ENCODE results near the gene SLC22A31. TPM values are rescaled to one million over a fixed set of nuclear protein-coding genes. Genes with fewer than 3 reads are reported as not detected.

Gene SLC22A31
- total RNA-seq, 1 experiment from 2014 or later, result 0.47 TPM

DNA sequence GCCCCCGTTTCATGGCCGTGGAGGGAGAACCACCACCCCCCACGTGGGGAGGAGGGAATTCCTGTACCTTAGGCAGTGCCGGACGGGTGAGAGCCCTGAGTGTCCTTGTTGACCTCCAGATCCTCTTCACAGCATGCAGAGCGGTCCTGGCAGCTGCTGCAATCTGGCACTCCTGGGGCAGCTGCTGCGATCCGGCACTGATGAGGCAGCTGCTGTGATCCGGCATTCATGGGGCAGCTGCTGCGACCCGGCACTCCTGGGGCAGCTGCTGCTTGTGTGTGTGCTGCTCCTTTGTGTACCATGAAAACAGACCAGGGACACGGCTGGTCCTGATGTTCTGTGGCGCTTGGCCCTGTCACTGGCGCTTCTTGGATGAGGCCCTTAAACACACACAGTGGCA, 29.9 kb upstream of the SLC22A31 start:
- Histone ChIP-seq H3K36me3 (ENCODE audit: insufficient read depth, low read length, poor library complexity, severe bottlenecking) (peaks cover 44% of the 10 kb centered on the region), H3K4me3 (ENCODE audit: low read depth, low read length, poor library complexity, severe bottlenecking) (no peak overlapping the region), H3K27ac (ENCODE audit: low read depth, low read length, poor library complexity, severe bottlenecking) (no peak overlapping the region), H3K27me3 (replicated peaks; ENCODE audit: insufficient read depth, low read depth, low read length, poor library complexity) (no peaks in the 10 kb centered on the region), H3K4me1 (ENCODE audit: insufficient read depth, low read length, poor library complexity, severe bottlenecking) (no peaks in the 10 kb centered on the region), H3K9me3 (ENCODE audit: low read depth, low read length, poor library complexity, severe bottlenecking) (peaks cover 20% of the 10 kb centered on the region)
- CTCF ChIA-PET, result no interaction called here
- intact Hi-C loops (cut with micrococcal nuclease; ENCODE audit: unreplicated experiment), result no loop called here
- no peak for DNase-seq (ENCODE audit: low spot score)
- no TSS peak for BruUV-seq (replicated peaks)
- POLR2A ChIA-PET (ENCODE audit: low non-redundant PET), result no interaction called here
- TF ChIP-seq, protein P1, sequence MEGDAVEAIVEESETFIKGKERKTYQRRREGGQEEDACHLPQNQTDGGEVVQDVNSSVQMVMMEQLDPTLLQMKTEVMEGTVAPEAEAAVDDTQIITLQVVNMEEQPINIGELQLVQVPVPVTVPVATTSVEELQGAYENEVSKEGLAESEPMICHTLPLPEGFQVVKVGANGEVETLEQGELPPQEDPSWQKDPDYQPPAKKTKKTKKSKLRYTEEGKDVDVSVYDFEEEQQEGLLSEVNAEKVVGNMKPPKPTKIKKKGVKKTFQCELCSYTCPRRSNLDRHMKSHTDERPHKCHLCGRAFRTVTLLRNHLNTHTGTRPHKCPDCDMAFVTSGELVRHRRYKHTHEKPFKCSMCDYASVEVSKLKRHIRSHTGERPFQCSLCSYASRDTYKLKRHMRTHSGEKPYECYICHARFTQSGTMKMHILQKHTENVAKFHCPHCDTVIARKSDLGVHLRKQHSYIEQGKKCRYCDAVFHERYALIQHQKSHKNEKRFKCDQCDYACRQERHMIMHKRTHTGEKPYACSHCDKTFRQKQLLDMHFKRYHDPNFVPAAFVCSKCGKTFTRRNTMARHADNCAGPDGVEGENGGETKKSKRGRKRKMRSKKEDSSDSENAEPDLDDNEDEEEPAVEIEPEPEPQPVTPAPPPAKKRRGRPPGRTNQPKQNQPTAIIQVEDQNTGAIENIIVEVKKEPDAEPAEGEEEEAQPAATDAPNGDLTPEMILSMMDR (conservative IDR thresholded peaks at IDR 0.05; ENCODE audit: low read depth, low read length), result no peak
- no peak for TF ChIP-seq EZH2 (IDR thresholded peaks at IDR 0.05; ENCODE audit: borderline replicate concordance, low read depth, low read length, poor library complexity, severe bottlenecking)

DNA sequence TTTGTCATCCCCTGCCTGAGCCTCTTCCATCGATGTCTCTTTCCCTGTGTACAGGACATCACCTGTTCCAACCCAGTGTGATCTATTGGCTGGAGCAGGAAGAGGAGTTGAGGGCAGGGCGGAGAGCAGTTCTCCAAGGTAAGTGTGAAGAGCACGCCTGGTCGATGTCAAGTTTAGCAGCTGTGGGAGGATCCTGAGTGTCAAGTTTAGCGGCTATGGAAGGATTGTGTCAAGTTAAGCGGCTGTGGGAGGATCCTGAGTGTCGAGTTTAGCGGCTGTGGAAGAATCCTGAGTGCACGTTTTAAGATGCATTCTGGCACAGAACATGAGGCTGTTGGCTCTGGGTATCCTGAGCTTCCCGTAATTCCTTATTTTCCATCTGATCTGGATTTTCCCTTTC, 24.3 kb upstream of the SLC22A31 start:
- intact Hi-C loops (cut with micrococcal nuclease; ENCODE audit: unreplicated experiment), result no loop called here
- Histone ChIP-seq H3K4me3 (ENCODE audit: low read depth, low read length, poor library complexity, severe bottlenecking) (no peak overlapping the region), H3K27me3 (replicated peaks; ENCODE audit: insufficient read depth, low read depth, low read length, poor library complexity) (no peaks in the 10 kb centered on the region), H3K36me3 (ENCODE audit: insufficient read depth, low read length, poor library complexity, severe bottlenecking) (peaks cover 34% of the 10 kb centered on the region), H3K27ac (ENCODE audit: low read depth, low read length, poor library complexity, severe bottlenecking) (no peak overlapping the region), H3K4me1 (ENCODE audit: insufficient read depth, low read length, poor library complexity, severe bottlenecking) (no peaks in the 10 kb centered on the region), H3K9me3 (ENCODE audit: low read depth, low read length, poor library complexity, severe bottlenecking) (peaks cover 20% of the 10 kb centered on the region)
- TF ChIP-seq, protein P1 (conservative IDR thresholded peaks at IDR 0.05; ENCODE audit: low read depth, low read length), result no peak
- no peak for TF ChIP-seq EZH2 (IDR thresholded peaks at IDR 0.05; ENCODE audit: borderline replicate concordance, low read depth, low read length, poor library complexity, severe bottlenecking)
- POLR2A ChIA-PET (ENCODE audit: low non-redundant PET), result interaction anchor here (0.7 kb wide), 1 partner anchor 552 kb away, joined by 7 read pairs; no protein-coding TSS in a partner anchor
- BruUV-seq (replicated peaks), result no TSS peak
- DNase-seq (ENCODE audit: low spot score), result no peak
- CTCF ChIA-PET, result no interaction called here

DNA sequence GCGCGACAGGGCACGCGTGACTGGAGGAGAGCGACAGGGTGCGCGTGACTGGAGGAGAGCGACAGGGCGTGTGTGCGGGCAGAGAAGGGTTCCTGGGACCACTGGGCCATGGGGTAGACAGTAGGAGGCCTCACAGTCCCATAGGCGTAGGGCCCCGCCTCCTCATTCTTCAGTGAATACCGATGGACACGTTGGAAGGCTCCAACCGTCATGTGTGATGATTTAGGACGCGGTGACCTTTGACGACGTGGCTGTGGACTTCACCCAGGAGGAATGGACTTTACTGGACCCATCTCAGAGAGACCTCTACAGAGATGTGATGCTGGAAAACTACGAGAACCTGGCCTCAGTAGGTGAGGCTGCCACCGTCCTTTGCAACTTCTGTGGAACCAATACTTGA, 22.6 kb upstream of the SLC22A31 start:
- intact Hi-C loops (cut with micrococcal nuclease; ENCODE audit: unreplicated experiment), result no loop called here
- Histone ChIP-seq H3K4me1 (ENCODE audit: insufficient read depth, low read length, poor library complexity, severe bottlenecking) (no peaks in the 10 kb centered on the region), H3K27ac (ENCODE audit: low read depth, low read length, poor library complexity, severe bottlenecking) (no peak overlapping the region), H3K9me3 (ENCODE audit: low read depth, low read length, poor library complexity, severe bottlenecking) (peaks cover 9% of the 10 kb centered on the region), H3K4me3 (ENCODE audit: low read depth, low read length, poor library complexity, severe bottlenecking) (no peak overlapping the region), H3K36me3 (ENCODE audit: insufficient read depth, low read length, poor library complexity, severe bottlenecking) (peaks cover 23% of the 10 kb centered on the region), H3K27me3 (replicated peaks; ENCODE audit: insufficient read depth, low read depth, low read length, poor library complexity) (no peaks in the 10 kb centered on the region)
- POLR2A ChIA-PET (ENCODE audit: low non-redundant PET), result no interaction called here
- CTCF ChIA-PET, result no interaction called here
- no peak for DNase-seq (ENCODE audit: low spot score)
- BruUV-seq (replicated peaks), result no TSS peak
- TF ChIP-seq, protein P1 (conservative IDR thresholded peaks at IDR 0.05; ENCODE audit: low read depth, low read length), result no peak
- TF ChIP-seq EZH2 (IDR thresholded peaks at IDR 0.05; ENCODE audit: borderline replicate concordance, low read depth, low read length, poor library complexity, severe bottlenecking), result no peak

Measured in A673 (cell line).